Measurements from ENCODE around the gene MYO3B.

MYO3B gene, protein sequence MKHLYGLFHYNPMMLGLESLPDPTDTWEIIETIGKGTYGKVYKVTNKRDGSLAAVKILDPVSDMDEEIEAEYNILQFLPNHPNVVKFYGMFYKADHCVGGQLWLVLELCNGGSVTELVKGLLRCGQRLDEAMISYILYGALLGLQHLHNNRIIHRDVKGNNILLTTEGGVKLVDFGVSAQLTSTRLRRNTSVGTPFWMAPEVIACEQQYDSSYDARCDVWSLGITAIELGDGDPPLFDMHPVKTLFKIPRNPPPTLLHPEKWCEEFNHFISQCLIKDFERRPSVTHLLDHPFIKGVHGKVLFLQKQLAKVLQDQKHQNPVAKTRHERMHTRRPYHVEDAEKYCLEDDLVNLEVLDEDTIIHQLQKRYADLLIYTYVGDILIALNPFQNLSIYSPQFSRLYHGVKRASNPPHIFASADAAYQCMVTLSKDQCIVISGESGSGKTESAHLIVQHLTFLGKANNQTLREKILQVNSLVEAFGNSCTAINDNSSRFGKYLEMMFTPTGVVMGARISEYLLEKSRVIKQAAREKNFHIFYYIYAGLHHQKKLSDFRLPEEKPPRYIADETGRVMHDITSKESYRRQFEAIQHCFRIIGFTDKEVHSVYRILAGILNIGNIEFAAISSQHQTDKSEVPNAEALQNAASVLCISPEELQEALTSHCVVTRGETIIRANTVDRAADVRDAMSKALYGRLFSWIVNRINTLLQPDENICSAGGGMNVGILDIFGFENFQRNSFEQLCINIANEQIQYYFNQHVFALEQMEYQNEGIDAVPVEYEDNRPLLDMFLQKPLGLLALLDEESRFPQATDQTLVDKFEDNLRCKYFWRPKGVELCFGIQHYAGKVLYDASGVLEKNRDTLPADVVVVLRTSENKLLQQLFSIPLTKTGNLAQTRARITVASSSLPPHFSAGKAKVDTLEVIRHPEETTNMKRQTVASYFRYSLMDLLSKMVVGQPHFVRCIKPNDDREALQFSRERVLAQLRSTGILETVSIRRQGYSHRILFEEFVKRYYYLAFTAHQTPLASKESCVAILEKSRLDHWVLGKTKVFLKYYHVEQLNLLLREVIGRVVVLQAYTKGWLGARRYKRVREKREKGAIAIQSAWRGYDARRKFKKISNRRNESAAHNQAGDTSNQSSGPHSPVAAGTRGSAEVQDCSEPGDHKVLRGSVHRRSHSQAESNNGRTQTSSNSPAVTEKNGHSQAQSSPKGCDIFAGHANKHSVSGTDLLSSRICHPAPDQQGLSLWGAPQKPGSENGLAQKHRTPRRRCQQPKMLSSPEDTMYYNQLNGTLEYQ (N-terminal part only)

DNA sequence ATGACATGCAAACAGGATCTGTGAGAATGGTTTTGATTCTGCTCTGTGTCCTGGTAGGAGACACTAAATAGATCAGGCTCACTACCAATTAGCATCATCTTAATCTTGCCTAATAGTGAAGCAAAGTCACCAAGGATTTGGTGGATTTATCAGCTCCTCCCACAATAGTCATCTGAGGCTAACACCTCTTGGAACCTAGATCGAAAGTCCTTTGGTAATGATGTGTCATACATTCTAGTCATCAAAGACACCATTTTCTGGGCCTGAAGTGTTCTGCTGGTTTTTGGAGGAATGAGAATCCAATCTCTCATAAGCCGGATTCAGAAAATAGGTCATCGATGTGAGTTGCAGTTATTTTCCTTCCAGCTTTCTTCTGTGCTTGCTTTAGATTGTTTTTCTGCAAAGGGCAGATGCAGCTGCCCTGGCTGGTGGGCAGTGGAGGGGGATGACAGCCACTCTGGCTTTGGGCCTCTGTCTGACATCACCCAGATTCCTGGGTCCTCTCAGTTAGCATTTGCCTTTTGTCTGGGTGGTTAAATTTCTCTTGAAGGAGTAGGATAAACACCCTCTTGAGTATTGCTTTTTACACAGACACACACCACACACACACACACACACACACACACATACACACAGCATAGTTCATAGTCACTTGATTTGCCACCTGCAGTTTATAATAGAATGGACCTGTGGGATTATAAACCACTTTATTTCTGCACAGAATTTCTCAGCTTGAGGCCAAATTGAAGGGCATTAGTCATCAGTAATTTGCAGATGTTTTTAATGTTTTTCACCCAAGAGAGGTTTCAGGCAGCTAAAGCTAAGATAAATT, at the start of gene MYO3B:
Gene MYO3B, plus strand, starts transcription at position 198 of the 832 bp plus-strand sequence. Its CDS starts 141 bp downstream, at position 339.
- no peak for DNase-seq

DNA sequence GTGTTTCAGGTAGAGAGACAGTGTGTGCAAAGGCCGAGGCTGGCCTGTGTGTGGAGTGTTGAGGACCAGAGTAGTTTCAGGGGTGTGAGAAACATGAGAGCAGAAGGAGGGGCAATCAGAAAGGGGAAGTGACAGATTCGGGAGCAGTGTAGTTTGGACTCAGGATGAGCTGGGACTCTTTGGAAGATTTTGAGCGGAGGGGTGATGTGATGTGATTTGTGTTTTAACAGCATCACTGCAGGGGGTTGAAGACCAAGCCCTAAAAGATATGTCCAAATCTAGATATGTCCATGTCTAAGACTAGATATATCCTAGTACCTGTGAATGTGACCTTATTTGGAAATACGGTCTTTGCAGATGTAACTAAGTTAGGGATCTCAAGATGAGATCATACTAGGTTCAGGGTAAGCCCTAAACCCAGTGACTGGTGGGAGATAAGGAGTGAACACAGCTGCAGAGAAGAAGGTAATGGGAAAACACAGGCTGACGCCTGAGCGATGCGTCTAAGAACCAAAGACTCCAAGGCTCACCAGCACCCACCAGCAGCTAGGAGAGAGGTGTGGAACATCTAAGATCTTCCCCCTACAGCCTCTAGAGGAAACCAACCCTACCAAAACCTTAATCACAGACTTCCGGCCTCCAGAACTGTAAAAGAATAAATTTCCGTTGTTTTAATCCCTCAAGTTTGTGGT, 38.5 kb upstream of the MYO3B start:
- DNase-seq: no peak

DNA sequence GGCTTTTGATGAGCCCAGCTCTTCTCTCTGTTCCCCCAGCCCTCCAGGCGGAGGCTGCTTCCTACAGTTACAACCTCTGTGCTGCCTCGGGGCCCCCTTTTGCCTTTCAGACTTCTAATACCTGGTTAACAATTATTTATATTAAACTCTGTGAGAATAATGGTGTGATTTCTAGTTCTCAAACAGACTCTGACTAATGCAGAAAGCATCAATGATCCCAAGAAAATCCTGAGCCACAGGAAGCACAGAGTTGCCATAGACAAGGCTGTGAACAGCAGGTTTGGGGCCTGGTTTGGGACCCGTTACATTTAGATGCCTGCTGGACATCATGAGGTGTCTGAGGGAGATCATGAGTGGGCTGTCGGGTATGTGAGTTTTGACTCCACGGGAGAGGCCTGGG, 37.4 kb upstream of the MYO3B start:
- no peak for DNase-seq

DNA sequence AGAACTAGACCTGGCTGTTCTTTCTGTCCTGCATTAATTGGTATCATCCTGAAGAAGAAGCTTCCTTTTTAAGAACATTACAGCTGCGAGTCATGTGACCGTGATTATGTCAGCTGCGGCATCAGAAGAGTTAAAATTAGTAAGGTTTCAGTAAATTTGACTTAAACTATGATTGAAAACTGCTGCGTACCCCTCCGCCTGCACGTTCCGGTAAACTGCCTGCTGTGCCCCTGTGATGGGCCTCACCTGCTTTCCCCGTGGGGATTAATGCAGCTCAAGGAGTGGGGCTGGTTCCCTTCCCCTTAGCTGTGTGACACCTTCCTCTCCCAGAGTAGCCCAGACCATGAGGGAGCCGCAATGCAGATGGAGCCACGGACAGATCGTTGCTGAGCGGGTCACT, 36.1 kb upstream of the MYO3B start:
- DNase-seq: no peak

DNA sequence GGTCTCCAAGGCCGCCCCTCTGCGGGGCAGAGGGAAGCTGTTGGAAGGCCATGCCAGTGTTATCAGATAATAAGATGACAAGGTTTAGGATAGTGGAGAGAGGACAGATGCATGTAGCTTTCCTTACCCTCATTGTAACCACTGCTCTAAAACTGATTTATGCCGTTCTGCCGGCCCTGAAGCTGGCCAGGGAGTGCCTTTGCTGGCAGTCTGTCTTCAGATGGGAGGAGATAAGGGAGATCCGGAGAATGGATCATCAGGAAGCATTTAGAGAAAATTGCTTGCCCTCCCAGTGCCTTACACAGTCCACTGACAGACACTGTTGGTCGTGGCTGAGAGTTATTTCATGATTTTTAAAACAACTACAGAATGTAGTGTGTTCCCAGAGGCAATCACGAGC, 35.4 kb upstream of the MYO3B start:
- DNase-seq: no peak

DNA sequence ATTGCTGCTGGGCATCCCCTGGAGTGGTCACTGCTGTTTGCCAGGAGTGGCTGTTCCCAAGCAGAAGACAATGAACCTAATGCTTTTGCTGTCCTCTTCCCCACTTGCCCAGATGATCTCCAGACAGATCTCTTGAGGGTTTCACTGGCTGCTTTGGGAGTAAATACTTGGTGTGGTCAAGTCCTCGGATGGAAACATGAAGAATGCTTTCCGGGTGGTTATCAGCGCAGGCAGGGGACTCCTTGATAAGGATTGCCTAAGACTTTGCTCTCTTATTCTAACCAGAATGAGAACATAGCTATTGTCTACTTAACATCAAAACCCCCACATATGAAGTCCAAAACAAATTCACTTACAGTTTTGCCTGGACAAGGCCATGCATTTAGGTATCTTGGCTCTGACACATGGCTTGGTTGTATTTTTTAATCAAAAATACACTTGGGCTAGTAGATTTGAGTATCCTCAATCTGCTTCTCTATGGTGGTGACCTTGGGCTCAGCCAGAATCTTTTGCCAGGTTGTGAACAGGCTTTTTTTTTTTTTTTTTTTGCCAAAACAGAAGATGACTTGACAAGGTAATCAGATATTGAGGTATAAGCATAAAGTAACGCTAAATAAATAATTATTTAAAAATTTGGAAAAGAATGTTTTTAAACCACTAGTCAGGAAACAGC, 34.8 kb upstream of the MYO3B start:
- no peak for DNase-seq

DNA sequence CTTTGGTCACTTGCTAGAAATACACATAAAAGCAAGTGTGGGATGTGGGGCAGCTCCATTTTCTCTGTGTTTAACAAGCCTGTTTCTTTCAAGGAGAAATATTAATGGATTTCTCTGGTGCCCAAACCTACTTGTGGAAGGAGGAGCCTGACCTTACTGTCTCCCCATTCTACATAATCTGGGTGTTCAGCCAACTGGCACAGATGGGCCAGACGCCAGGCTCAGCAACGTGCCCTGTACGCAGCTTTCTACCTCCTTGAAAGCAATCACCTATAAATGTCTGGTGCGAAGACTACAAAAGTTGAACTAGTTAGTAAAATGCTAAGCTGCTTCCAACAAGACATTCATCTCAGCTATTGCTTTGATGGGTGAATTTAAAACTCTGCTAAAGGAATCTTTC, 33.2 kb upstream of the MYO3B start:
- DNase-seq: no peak

DNA sequence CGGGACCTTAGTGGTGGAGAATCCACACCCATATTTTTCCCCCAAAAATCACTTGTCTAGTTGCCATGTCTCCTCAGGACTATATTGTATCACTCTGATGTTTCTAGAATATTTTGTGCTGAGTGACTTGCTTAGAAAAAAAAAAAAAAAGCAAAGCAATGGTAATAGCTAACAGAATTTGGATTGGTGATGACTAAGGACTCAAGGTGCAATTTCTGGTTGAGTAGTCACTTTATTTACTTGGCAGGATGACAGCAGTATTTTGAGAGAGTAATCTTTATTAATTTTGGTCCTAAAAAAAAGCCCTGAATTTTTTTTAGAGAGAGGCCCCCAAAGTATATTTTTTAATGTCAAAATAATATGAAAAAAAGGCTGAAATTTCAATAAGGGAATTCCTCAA, 32.8 kb upstream of the MYO3B start:
- no peak for DNase-seq

DNA sequence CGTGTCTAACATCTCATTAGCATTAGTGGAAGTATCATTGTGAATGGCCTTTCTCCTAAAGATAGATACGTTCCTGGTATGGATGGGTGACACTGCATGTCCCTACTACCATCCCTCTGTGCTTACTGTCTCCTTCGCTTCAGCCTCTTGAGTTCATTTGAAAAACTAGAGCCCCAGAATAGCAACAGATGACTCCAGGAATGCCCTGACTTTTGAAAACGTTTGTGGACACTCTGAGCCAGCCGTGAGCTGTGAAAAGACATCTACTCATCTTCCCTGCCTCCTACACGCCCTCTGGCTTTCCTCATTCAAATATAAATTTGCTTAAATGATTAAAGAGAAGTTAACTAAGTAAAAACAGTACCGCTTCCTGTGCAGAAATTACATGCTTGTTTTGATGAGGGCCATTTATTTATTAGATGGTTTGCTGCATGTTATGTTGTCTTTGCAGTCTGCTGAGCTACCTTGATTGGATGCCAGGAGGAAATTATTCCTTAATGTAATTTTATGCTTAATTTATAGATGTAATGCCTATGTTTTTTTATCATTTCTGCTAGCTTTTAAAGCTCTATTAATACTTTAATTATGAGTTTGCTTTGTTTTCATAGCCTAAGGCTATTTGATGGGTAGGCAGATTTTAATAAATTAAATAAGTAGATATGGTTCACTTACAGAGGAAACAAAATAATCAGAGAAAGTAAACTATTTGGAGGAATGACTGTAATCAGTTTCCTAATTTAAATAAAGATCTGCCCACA, 32.1 kb upstream of the MYO3B start:
- DNase-seq: no peak

DNA sequence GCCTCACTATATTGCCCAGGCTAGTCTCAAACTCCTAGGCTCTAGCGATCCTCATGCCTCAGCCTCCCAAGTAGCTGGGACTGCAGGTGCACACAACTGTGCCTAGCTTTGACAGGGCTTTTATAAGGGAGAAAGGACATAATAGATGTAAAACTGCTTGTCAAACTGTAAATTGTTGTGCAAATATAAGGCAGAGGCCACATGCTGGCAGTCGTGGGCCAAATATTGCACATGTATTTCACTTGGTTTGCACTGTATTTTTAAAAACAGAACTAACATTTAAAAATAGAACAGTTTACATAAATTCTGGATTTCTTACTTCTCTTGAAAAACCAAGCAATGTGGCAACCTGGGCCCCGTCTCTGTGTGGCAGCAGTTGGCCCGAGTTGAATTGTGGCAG, 31.2 kb upstream of the MYO3B start:
- no peak for DNase-seq

DNA sequence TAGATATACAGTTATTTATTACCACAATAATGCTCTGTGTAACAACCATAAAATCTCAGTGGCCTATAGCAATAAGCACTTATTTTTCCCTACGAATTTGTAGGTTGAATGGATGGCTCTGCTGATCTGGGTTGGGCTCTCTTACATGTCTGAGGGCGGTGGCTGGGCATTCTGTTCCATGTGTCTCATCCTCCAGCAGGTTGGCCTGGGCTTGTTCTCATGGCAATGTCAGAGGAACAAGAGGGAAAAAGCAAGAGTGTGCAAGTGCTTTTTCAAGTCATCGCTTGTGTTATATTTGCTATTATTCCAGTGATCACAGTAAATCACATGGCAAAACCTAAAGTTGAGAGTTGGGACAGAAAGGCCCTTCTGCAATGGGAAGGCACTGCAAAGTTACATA, 30.4 kb upstream of the MYO3B start:
- no peak for DNase-seq

DNA sequence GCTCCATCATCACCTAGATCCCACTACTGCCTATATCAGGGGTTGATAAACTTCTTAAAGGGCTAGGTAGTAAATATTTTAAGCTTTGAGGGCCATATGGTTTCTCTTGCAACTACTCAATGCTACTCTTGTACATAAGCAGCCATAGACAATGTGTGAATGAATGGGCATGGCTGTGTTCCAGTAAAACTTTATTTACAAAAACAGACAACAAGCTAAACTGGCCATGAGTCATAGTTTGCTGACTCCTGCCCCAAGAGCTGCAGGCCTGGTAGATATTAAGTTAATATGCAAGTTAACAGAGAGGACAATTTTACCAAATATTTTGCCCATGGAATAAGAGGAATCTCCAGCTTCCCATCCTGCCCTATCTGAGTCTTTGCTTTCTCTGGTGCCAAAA, 29.8 kb upstream of the MYO3B start:
- DNase-seq: no peak

DNA sequence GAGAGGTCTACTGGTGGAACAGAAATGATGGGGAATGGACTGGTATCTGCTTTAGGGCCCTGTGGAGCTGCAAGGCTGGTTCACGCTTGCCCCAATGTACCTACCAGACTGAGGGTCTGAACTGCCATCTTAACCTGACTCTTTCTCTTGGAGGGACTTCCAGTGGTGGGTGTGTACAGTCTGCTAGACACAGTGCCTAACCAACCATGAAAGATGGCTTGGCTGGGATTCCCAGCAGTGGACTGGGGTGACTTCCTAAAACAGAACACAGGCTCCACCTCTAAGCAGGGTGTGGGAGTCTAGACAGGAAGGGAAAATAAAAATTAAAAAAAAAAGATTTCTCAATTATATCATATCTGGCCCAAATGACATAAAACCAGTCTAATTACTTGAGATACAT, 25.5 kb upstream of the MYO3B start:
- no peak for DNase-seq

DNA sequence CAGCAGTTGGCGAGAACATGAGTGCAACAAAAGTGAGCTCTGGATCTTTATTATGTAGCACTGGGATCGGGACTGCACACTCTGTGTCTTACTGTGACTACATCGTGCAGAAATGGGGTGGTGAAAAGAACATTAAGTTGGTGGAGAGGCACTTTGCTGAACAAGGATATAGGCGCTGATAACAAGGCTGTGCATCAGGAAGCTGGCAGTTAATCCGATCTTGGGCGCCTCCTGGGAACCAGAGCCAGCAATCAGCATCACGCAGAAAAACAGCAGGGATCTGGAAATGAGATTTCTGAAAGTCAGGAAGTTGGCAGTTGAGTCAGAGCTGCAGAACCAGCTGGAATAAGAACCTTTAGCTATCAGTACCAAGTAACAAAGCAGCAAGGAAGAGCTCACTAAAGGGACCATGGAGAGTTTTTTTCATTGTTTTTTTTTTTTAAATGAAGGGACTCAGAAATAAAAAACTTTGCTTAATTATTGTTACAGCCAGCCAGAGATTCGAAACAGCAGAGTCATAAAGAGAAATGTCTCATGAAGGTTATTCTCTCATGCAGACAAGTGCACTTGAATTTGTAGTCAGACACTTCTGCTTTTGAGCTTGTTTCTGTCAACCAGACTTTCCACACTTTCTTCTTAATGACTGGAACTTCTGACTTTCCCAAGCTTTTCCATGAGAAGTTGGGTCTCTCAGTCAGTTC, 22.8 kb upstream of the MYO3B start:
- DNase-seq: no peak

DNA sequence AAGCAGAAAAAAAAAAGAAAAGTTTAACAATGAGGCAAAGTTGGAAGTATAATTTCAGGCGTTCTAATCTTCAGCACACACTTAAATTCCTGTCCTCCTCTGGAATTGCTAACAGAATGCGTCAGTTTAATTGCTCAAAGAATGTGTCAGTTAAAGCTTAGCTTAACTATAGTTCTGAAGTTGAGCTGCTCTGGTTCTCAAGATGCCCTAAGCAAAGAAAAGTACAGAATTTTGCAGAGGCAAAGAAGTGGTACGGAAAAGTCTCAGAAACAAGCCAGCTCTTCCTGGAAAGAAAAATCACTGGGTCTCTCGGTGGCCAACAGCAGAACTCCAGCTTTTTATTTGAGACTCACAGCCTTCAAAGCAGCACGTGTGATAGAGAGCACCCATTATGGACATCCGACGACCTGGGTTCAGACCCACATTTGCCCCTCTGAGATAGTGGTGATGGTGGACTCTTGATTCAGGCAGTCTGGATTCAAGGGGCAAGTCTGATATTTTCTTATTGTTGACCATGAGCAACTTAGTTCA, 22.2 kb upstream of the MYO3B start:
- DNase-seq: no peak

DNA sequence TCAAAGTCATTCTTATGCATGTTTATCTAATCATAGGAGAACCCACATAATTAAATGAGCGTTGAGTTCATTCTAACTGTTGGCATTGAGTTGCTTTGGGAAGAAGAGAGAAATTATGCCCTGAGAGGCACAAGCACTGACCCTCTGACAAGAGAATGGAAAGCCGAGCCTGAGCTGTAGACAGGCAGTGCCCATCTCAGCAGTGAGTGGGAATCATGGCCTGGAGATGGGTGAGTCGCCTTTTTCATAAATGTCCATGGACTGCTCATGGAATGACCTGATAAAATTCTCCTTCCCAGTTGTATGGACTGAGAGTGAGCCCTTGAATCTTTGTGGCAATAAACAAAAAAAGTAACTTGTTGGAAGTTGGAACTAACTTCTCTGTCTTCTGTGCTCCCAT, 21.4 kb upstream of the MYO3B start:
- no peak for DNase-seq

DNA sequence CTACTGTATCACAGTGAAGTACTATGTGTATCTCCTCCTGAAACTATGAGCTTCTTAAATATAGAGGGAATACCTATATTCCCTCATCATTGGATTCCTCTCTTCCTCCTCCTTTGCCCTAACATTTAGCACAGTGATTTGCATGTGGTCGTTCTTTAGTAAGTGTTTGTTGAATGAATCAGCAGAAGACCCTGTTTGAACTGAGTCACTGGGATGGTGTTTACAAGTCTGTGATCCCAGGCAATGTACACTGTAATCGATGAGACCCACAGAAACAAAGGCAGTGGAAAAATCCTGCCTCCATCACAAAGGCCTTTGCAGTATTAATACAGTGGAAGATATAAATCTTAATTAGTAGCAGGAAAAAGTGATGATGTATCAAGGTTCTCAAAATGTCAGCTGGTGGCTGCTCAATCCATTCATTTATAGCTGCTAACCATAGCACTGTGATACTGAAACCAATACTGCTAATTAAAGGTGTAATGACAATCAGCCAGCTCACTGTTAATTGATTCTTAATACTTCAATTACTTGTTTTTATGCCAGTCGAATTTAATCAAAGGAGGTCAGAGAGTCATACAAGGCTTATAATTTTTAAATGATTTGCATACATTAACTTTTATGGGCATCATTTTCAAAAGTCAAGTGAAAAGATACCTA, 20.8 kb upstream of the MYO3B start:
- no peak for DNase-seq

DNA sequence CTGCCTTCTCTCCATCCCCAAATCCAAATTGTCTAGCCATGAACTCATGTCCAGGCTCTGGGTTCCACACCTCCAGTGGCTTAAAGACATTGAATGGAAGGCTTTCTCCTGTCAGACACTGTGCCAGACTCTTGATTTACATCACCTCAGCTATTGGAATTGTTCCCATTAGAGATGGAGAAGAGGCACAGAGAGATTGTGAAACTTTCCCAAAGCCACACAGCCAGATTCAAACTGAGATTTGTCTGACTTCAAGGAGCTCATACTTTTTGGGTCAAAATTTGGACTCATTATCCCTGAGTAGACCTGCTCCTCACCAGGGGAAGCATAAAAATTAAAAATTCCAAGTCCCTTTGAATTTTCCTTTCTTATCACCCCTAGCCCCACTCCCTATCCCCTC, 18.9 kb upstream of the MYO3B start:
- no peak for DNase-seq

All from activated T-cell treated with anti-CD3 and anti-CD28 coated beads for 4 hours (primary cell).